Measurements from ENCODE around the gene MUC3A.

The MUC3A gene

DNA sequence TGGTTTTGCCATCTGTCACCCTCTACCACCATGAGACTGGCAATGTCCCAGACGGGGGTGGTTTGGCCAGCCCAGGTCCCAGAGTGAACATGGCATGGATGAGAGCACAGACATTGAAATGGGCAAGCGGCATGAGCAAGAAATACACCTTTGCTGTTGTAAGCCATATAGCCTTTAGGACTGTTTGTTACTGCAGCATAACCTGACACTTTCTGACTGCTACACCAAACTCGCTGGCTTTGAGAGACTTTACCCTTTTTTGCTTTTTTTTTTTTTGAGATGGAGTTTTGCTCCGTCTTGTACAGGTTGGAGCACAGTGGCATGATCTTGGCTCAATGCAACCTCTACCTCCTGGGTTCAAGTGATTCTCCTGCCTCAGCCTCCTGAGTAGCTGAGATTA lies 5.2 kb upstream of the MUC3A start:
- DNase-seq (ENCODE audit: low read depth in 2 of 2, low spot score in 1 of 2): no peak

DNA sequence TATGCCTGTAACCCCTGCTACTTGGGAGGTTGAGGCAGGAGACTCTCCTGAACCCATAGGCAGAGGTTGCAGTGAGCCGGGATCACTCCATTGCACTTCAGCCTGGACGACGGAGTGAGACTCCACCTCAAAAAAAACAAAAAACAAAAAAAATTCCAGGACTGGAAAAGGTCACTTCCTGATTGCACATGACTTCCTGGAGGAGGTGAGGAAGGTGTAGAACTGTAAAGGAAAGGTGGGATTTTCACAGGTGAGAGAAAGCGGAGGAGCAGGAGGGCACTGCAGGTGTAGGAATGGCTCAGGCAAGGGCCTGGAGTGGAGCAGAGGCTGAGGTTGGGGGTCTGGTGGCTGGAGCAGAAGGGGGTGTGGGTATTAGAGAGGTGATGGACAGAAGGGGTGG lies 3.2 kb upstream of the MUC3A start:
- no peak for DNase-seq (ENCODE audit: low read depth in 2 of 2, low spot score in 1 of 2)

DNA sequence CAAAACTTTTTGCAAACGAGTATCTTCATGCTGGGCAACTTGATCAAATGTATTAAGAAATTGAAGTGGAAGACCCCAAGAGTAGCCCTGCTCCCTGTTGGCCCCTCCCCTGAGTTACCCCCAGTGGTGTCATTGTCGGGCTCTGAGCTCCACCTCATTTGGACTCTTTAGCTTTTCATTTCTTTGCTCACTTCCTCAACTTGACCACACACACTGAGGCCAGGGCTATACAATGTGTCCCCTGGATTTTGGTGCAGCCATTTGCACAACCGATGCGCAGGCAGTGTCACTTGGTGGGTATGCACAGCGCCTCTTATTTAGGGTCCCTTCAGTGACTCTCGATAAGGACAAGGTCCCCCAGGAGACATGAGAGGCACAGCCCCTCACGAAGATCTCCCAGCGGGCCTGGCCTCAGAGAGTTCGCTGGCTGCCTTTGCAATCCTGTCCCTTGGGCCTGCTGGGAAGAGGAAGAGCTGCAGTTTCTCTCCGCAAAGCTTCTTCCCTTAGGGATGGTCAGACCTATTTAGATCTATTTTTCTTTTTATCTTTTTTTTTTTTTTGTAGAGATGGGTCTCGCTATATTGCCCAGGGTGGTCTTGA lies 2.5 kb upstream of the MUC3A start:
- no peak for DNase-seq (ENCODE audit: low read depth in 2 of 2, low spot score in 1 of 2)

DNA sequence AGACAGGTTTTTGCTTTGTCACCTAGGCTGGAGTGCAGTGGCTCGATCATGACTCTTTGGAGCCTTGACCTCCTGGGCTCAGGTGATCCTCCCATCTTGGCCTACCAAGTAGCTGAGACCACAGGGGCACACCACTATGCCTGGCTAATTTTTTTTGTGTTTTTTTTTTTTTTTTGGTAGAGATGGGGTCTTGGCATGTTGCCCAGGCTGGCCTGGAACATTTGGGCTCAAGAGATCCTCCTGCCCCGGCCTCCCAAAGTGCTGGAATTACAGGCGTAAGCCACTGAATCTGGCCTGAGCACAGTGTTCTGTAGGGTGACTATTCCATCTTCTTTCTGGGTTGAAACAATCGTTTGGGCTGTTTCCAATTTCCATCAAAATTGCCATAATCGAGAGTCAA lies 1.5 kb upstream of the MUC3A start:
- DNase-seq (ENCODE audit: low read depth in 2 of 2, low spot score in 1 of 2): no peak

DNA sequence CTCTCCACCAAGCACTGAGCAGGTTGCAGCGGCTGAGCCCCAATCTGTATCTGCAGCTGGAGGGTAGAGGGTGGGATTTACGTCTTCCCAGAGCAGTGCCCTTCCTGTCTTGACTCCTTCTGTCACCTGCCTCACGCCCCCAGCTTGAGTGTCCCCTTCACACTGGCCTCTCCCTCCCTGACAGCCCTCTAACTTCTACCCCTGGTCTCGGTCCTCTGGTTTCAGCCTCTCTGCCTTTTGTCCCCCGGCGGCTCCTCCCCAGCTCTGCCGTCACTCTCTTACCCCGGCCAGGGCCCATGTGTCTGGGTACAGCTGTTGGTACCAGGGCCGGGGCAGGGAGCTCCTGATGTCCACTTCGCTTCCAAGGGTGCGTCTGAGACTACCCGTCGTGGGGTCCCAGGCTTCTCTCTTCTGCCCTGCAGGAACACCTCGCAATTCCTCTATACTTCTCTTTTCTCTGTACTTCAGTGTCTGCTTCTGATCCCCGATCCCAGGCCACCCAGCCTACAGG lies 654 bp downstream of the MUC3A start:
- no peak for DNase-seq (ENCODE audit: low read depth in 2 of 2, low spot score in 1 of 2)

DNA sequence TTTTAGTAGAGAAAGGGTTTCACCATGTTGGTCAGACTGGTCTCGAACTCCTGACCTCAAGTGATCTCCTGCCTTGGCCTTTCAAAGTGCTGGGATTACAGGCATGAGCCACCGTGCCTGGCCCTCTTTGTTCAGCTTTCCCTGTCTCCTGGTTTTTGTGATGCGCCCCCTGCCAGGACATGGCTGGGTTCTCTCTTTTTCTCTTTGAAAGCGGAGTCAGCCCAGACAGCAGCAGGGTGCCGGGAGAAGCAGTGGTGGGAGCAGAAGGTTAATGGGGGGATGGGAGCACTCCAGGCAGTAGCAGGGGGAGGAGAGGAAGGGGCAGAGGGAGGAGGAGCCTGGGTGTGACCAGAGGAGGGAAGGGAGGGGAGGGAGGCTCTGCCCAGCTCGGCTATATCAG lies 1.8 kb downstream of the MUC3A start:
- DNase-seq (ENCODE audit: low read depth in 2 of 2, low spot score in 1 of 2): no peak

DNA sequence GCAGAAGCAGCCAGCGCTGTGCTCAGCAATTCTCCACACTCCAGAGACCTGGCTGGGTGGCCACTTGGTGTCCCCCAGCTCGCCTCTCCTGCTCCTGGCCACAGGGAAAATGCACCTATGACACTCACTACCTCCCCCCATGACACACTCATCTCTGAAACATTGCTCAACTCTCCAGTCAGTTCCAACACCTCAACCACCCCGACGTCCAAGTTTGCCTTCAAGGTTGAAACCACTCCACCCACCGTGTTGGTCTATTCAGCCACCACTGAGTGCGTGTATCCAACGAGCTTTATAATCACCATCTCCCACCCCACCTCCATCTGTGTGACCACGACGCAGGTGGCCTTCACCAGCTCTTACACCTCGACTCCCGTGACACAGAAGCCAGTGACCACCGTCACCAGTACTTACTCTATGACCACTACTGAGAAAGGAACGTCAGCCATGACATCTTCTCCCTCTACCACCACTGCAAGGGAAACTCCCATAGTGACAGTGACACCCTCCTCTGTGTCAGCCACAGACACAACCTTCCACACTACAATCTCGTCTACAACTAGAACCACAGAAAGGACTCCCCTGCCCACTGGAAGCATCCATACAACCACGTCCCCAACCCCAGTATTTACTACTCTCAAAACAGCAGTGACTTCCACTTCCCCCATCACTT lies 2.7 kb downstream of the MUC3A start:
- no peak for DNase-seq (ENCODE audit: low read depth in 2 of 2, low spot score in 1 of 2)

DNA sequence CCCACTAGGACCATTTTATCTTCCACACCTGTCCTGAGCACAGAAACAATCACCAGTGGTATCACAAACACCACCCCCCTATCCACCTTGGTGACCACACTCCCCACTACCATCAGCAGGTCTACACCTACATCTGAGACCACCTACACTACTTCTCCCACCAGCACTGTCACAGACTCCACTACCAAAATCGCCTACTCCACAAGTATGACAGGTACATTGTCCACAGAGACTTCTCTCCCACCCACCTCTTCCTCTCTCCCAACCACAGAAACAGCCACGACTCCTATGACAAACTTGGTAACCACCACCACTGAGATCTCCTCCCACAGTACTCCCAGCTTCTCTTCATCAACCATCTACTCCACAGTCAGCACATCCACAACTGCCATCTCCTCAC lies 3.3 kb downstream of the MUC3A start:
- no peak for DNase-seq (ENCODE audit: low read depth in 2 of 2, low spot score in 1 of 2)

DNA sequence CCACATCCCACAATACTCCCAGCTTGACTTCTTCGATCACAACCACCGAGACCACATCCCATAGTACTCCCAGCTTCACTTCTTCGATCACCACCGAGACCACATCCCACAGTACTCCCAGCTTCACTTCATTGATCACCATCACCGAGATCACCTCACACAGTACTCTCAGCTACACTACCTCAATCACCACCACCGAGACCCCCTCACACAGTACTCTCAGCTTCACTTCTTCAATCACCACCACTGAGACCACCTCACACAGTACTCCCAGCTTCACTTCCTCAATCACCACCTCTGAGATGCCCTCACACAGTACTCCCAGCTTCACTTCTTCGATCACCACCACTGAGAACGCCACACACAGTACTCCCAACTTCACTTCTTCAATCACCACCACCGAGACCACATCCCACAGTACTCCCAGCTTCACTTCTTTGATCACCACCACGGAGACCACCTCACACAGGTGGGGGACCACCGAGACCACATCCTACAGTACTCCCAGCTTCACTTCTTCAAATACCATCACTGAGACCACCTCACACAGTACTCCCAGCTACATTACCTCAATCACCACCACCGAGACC lies 8.6 kb downstream of the MUC3A start:
- no peak for DNase-seq (ENCODE audit: low read depth in 2 of 2, low spot score in 1 of 2)

DNA sequence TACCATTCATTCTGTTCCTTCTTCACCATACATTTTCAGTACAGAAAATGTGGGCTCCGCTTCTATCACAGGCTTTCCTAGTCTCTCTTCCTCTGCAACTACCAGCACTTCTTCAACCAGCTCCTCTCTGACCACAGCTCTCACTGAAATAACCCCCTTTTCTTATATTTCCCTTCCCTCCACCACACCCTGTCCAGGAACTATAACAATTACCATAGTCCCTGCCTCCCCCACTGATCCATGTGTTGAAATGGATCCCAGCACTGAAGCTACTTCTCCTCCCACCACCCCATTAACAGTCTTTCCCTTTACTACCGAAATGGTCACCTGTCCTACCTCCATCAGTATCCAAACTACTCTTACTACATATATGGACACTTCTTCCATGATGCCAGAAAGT lies 10.6 kb downstream of the MUC3A start:
- DNase-seq (ENCODE audit: low read depth in 2 of 2, low spot score in 1 of 2): no peak

DNA sequence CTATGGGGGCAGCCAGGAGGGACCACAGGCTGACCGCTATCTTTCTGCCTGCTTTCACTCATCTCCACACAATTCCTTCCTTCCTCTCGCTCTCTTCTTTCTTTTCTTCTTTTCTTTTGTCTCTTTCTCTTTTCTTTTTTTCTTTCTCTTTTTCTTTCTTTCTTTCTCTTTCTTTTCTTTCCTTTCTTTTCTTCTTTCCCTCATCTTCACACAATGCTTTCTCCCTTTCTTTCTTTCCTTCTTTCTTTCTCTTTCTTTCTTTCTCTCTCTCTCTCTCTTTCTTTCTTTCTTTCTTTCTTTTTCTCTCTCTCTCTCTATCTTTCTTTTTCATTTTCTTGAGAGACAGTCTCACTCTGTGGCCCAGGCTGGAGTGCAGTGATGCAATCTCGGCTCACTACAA lies 13.2 kb downstream of the MUC3A start:
- no peak for DNase-seq (ENCODE audit: low read depth in 2 of 2, low spot score in 1 of 2)

DNA sequence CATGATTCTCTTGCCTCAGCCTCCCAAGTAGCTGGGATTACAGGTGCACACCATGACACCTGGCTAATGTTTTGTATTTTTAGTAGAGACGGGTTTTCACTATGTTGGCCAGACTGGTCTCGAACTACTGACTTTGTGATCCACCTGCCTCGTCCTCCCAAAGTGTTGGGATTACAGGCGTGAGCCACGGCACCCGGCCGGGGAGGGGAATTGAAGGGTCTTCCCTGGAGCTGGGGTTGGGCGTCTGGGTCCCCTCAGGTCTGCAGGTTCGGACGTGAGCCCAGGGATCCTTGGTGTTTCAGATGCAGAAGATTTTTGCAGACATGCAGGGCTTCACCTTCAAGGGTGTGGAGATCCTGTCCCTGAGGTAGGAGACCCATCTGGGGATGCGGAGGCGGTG lies 14.1 kb downstream of the MUC3A start:
- DNase-seq (ENCODE audit: low read depth in 2 of 2, low spot score in 1 of 2): no peak

DNA sequence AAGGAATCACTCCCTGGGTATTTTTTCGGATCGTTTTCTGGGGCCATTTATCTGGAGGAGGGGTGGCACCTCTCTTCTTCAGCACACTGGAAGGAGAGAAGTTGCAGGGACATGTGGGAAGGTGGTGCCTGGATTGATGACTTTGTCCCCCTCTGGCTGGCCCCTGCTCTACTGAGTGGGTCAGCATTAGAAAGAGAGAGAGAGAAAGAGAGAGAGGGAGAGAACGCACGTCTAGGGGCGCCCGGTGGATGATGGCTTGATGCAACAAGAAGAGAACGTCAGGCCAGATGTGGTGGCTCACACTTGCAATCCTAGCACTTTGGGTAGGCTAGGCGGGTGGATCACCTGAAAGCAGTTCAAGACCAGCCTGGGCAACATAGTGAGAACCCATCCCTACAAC lies 14.5 kb downstream of the MUC3A start:
- no peak for DNase-seq (ENCODE audit: low read depth in 2 of 2, low spot score in 1 of 2)

DNA sequence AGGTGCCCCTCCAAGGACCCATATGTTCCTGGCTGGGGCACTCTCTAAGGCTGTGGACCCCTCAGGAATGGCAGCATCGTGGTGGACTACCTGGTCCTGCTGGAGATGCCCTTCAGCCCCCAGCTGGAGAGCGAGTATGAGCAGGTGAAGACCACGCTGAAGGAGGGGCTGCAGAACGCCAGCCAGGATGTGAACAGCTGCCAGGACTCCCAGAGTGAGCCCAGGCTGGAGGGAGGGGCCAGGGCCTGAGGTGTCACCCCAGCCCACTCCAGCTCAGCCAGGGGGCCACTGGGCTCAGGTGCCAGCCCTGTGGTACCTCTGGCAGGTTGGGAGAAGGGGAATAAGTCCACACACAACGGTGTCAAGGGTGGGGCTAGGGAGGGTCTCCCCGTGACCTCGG lies 15.3 kb downstream of the MUC3A start:
- DNase-seq (ENCODE audit: low read depth in 2 of 2, low spot score in 1 of 2): no peak

DNA sequence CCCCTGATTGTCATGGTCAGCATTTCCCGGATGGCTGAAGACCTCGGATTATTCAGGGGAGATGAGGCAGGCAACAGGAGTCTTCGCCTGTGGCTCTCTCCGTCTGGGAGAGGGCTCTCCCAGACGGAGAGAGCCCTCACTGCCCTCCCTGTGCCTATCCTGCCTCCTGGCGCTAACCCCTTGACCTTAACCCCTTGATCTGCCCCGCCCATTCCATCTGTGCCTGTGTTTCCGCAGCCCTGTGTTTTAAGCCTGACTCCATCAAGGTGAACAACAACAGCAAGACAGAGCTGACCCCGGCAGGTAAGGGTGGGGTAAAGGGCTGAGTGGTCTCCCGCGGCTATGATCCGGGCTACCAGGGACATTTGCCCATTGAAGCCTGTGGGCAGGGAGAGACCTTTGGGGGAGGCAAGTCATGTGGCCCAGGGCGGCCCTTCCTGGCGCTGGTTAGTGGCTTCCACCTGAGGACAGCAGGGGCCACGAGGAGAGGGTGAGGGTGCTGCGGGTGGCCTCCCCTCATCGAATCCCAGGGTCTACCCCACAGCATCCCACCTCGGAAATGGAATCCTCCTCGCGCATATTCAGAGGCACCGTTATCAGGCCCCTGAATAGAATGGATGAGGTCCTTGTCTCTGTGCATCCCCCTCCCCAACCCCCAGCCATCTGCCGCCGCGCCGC lies 15.8 kb downstream of the MUC3A start:
- no peak for DNase-seq (ENCODE audit: low read depth in 2 of 2, low spot score in 1 of 2)

DNA sequence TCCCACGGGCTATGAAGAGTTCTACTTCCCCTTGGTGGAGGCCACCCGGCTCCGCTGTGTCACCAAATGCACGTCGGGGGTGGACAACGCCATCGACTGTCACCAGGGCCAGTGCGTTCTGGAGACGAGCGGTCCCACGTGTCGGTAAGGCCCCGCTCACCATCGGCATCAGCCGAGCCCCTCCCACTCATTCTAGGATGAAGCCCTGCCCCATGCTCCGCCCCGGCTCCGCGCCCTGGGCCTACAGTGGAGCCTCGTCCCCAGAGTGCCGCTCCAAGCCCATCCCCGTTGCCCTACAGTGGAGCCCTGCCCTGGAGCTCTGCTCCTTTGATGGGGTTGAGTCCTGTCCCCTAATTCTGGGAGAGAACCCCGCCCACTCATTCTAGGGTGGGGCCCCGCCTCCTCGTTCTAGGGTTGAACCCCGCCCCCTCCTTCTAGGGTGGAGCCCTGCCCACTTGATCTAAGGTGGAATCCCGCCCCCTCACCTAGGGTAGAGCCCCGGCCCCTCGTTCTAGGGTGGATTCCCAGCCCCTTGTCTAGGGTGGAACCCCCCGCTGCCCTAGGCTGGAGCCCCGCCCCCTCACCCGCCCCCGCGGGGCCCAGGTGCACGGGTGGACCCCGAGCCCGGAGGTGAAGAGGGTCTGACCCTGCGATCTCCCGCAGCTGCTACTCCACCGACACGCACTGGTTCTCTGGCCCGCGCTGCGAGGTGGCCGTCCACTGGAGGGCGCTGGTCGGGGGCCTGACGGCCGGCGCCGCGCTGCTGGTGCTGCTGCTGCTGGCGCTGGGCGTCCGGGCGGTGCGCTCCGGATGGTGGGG lies 16.6 kb downstream of the MUC3A start:
- DNase-seq (ENCODE audit: low read depth in 2 of 2, low spot score in 1 of 2): peak; percentile 35 to 45

DNA sequence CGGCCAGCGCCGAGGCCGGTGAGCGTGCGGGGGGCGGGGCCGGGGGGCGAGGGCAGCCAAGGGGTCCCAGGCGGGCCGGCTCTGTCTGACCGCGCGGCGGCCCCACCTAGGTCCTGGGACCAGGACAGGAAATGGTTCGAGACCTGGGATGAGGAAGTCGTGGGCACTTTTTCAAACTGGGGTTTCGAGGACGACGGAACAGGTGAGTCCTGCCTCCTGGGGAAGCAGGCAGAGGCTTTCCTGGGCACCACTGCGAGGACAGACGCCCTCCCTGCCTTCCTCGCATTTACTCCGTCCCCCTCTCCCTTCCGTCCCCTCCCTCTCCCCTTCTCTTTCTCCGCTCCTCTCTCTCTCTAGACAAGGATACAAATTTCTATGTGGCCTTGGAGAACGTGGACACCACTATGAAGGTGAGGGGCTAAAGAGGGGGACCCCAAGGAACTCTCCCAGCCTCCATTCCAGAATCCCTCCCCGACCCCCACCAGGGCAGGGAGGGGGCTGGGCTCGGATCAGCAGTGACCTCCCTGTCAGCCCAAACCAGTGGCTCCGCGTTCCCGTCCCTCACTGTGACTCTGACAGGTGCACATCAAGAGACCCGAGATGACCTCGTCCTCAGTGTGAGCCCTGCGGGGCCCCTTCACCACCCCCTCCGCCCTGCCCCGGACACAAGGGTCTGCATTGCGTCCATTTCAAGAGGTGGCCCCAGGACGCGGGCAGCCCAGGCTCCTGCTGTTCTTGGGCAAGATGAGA lies 17.4 kb downstream of the MUC3A start:
- DNase-seq (ENCODE audit: low read depth in 2 of 2, low spot score in 1 of 2): no peak

DNA sequence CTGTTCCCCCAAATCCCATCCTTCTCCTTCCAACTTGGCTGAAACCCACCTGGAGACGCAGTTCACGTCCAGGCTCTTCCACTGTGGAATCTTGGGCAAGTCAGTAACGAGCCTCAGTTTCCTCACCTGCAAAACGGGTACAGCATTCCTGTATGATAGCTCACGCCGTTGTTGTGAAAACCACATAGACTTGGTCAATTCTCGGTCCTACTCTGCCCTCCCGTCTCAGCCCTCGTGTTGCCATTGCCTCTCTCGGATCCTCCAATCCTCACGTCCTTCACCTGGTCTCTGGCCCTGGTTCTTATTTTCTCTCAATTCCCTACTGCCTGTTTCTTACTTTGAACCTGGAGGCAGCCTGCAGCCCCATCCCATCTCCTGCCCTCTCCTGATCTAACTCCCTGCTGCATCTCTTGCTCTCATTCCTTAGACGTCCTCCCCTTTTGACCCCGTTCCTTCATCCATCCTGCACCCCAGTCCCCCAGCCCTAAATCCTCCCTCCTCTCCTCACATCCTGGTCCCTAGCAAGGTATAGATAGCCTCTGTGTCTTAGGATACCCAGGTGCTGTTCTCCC lies 18.0 kb downstream of the MUC3A start:
- DNase-seq (ENCODE audit: low read depth in 2 of 2, low spot score in 1 of 2): no peak

DNA sequence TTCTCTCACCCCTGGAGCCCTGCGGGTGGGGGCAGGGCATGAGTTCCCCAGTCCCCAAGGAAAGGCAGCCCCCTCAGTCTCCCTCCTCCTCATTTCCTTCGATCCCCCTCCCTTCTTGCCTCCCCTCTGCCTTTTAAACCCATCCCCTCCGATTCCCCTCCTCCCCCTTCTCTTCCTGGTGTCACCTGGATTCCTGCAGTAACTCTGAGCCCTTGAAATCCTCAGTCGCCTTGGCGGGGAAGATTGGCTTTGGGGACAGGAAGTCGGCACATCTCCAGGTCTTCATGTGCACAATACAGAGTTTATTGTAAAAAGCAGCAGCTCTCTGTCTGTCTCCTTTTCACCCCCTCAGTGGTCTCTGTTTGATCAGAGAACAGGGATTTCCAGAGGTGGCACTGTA lies 18.7 kb downstream of the MUC3A start:
- DNase-seq (ENCODE audit: low read depth in 2 of 2, low spot score in 1 of 2): no peak

DNA sequence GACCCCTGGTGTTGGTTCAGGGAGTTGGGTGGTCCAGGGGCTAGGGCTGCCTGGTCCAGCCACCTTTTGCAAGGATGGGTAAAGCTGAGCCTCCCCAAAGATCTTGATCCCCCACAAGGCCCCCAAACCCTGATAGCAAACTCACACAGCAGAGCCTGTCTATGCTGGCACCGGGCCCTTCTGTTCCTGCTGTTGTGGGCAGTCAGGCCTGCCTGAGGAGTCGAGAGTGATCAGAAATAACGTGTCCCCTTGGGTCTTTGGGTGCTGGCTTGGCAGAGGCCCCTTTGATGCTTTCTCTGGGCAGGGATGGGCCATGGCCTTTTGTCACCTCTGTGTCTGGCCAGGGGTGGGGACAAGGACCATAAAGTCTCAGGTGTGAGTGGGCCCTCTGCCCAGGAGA lies 19.3 kb downstream of the MUC3A start:
- DNase-seq (ENCODE audit: low read depth in 2 of 2, low spot score in 1 of 2): no peak

Data from stimulated activated CD8-positive, alpha-beta memory T cell treated with anti-CD3 and anti-CD28 coated beads, Interleukin-4, amount 100 ng/mL, for 1 hour (primary cell).